Activated CD8-positive, alpha-beta memory T cell treated with anti-CD3 and anti-CD28 coated beads, Interleukin-2, amount 10 ng/mL, durations not matched to agents 7 days and 5 days (primary cell): ENCODE measurements around the gene SPP2. TPM values are rescaled to one million over a fixed set of nuclear protein-coding genes. Genes with fewer than 3 reads are reported as not detected.

Source experiments
- ATAC-seq: fragments of 150-1000 bp; cut with Tn5 transposase; one replicate; pipeline ENCODE4 v1.10.0; 2021; ENCODE audit warnings: moderate library complexity
- CTCF ChIA-PET: fragments of 350-600 bp; sonication (Branson Sonifier 250); formaldehyde crosslinking; loops from one replicate; lab custom pipeline; 2021; ENCODE audit warnings: antibody characterized with exemption; lab: Charles Lee
- DNase-seq: peaks from one replicate; pipeline ENCODE4 v3.0.0-alpha.2; 2020
- H3K27ac Mint-ChIP-seq: one replicate; pipeline ENCODE4 v1.8.0; 2021; ENCODE audit warnings: mild to moderate bottlenecking, mixed read lengths
- H3K27me3 Mint-ChIP-seq: one replicate; pipeline ENCODE4 v1.8.0; 2021; ENCODE audit warnings: mixed read lengths
- H3K36me3 Mint-ChIP-seq: one replicate; pipeline ENCODE4 v1.8.0; 2021; ENCODE audit warnings: mild to moderate bottlenecking, mixed read lengths
- H3K4me1 Mint-ChIP-seq: one replicate; pipeline ENCODE4 v1.8.0; 2021; ENCODE audit warnings: mixed read lengths
- H3K4me3 Mint-ChIP-seq: one replicate; pipeline ENCODE4 v1.8.0; 2021; ENCODE audit warnings: mild to moderate bottlenecking, moderate library complexity, mixed read lengths
- H3K9me3 Mint-ChIP-seq: one replicate; pipeline ENCODE4 v1.8.0; 2022; ENCODE audit warnings: low read depth, mixed read lengths
- total RNA-seq, 2 experiments: library from RNA; stranded (reverse); gene quantifications; one replicate each; pipeline ENCODE4 v1.2.3, GENCODE V29; 2021

SPP2 gene, protein sequence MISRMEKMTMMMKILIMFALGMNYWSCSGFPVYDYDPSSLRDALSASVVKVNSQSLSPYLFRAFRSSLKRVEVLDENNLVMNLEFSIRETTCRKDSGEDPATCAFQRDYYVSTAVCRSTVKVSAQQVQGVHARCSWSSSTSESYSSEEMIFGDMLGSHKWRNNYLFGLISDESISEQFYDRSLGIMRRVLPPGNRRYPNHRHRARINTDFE
- not detected for total RNA-seq

DNA sequence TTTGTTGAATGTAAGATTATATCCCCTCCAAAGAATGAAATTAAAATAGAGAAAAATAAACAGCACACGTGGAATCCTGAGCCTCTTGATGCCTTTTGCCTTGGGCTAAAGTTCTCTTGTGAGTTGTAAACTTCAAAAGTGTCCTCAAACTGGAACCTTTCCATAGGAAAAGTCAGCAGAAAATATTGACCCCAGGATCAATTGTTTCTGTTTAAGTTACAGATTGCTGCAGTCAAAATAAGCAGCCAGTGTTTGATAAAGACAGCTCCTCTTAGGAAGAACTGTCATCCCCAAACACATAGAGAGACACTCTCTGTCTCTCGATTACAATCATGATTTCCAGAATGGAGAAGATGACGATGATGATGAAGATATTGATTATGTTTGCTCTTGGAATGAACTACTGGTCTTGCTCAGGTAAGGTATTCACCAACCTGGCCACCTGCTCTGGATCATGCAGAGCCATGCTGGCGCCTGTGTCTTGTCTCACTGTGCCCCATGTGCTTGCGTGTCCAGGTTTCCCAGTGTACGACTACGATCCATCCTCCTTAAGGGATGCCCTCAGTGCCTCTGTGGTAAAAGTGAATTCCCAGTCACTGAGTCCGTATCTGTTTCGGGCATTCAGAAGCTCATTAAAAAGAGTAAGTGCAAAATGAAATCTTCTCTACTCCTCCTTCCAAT is at the start of gene SPP2:
TSS of gene SPP2 (plus strand) at position 248 of the 681 bp plus-strand sequence. CDS start at position 333, 85 bp downstream.
- peaks cover 2% of the 10 kb centered on the region for H3K9me3 Mint-ChIP-seq
- no peaks in the 10 kb centered on the region for H3K36me3 Mint-ChIP-seq
- ATAC-seq (no peak), DNase-seq (no peak)
- CTCF ChIA-PET, result interaction anchor here (0.7 kb wide), 1 partner anchor 18 kb away, joined by 3 read pairs; no protein-coding TSS in a partner anchor
- H3K4me1 Mint-ChIP-seq, result no peaks in the 10 kb centered on the region
- peaks cover 25% of the 10 kb centered on the region for H3K27me3 Mint-ChIP-seq
- H3K27ac Mint-ChIP-seq, result no peak within 1 kb of the TSS
- H3K4me3 Mint-ChIP-seq, result no peak within 1 kb of the TSS

DNA sequence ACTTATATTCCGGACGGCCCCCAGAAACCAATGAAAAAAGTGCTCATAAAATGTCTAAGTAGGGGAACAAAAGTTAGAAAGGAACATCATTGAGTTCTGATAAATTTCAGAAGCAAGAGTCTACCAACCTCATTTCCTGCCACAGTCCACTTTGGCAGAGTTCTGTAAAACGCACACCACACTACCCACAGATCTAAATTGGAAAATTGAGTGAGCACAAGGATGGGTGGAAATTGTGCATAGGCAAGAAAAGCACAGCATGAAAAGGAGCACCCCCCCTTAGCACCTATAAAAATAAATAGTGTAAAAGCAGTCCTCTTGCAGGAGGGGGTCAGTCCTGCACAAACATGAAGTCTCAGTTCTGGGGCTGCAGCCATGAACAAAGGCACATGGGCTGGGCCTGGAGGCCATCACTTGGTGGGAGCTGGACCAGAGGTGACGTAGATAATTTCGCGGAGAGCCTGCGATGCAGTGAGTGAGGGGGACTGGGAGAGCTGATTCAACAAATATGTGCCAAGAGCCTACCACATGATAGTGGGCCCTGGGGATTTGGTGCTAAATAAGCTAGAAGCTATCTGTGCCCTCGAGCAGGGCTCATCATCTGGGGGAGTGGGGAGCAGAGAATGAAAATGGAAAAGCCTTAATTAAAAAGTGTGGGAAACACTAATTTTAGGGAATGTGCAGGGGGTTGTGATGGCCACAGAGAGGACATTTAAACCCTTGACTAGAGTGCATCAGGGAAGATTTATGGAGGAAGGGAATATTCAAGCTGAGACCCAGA is 48.9 kb upstream of the SPP2 start:
- CTCF ChIA-PET, result no interaction called here
- Mint-ChIP-seq H3K4me1 (peaks cover 50% of the 10 kb centered on the region), H3K27ac (peak overlapping the region; percentile 75), H3K36me3 (no peaks in the 10 kb centered on the region), H3K9me3 (no peaks in the 10 kb centered on the region), H3K4me3 (peak overlapping the region; percentile 34), H3K27me3 (peaks cover 32% of the 10 kb centered on the region)
- ATAC-seq, result peak; percentile 66
- peak; percentile 62 for DNase-seq

DNA sequence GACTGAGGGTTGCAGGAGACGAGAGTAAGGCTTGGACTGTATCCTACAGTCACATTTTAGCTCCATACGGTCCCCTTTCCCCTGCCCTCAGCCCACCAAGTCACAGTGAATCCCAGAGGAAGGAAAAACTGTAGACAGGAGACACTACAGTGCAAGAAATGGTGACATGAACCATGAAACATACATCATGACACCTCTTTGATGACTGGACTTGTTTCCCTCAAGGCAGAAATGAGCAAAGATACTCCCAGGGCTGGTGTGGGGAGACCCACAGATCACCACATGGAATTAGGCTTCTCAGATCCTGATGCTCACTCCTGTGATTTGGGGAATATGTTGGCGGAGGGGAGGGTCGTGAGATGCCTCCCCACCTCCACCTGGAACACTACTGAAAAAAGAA is 48.2 kb upstream of the SPP2 start:
- ATAC-seq (no peak), DNase-seq (no peak)
- Mint-ChIP-seq H3K9me3 (no peaks in the 10 kb centered on the region), H3K27me3 (peaks cover 34% of the 10 kb centered on the region), H3K4me1 (peaks cover 48% of the 10 kb centered on the region), H3K36me3 (no peaks in the 10 kb centered on the region), H3K4me3 (no peak overlapping the region), H3K27ac (no peak overlapping the region)
- CTCF ChIA-PET, result no interaction called here

DNA sequence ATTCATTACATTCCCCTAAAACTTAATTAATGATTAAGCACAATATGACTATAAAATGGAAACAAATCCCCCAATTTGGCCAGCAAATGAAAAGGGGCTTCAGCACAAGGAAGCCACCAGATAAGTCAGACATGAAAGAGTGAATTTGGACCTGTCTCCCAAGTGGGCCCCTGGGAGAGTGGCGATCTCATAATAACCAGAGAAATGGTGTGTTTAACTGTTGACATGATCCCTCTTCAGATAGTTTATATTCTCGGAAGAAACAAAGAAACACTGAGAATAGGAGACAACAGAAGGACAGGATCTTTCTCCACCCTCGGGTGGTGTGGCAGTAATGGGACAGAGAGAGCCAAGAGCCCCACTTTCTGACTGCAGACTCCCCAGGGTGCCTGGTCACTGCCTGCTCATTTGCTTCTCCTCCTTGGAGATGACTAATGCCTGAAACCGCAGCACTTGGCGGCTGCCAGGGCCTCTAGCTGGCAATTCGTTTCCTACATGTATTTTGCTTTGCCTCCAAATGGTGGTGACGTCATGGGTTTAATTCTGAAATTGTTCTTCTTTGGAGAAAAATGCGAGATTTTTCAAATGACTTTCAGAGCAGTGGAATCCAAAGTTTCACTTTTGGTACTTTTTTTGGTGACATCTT is 46.4 kb upstream of the SPP2 start:
- ATAC-seq, result no peak
- H3K4me1 Mint-ChIP-seq, result peaks cover 34% of the 10 kb centered on the region
- DNase-seq, result no peak
- CTCF ChIA-PET, result interaction anchor here (1.0 kb wide), 1 partner anchor 11 kb away, joined by 3 read pairs; no protein-coding TSS in a partner anchor
- H3K27me3 Mint-ChIP-seq, result peaks cover 38% of the 10 kb centered on the region
- no peak overlapping the region for H3K27ac Mint-ChIP-seq
- H3K36me3 Mint-ChIP-seq, result no peaks in the 10 kb centered on the region
- H3K9me3 Mint-ChIP-seq, result no peaks in the 10 kb centered on the region
- no peak overlapping the region for H3K4me3 Mint-ChIP-seq

DNA sequence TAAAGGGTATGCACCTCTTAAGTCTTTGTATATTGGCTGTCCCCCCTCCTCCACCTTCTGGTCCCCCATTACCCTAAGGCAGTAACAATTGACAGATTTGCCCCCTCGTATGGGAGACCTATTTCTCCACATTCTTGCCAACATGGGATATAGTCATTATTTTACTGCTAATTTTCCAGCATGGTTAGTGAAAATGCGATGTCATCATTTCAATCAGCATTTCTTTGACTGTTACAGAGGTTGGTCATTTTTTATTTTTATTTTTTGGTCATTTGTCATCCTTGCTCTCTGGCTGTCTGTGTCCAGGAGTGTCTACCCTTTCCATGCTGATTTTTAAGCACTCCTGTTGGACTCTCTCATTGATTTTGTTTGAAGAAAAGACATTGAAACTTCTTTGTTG is 45.4 kb upstream of the SPP2 start:
- no peaks in the 10 kb centered on the region for H3K36me3 Mint-ChIP-seq
- CTCF ChIA-PET, result no interaction called here

DNA sequence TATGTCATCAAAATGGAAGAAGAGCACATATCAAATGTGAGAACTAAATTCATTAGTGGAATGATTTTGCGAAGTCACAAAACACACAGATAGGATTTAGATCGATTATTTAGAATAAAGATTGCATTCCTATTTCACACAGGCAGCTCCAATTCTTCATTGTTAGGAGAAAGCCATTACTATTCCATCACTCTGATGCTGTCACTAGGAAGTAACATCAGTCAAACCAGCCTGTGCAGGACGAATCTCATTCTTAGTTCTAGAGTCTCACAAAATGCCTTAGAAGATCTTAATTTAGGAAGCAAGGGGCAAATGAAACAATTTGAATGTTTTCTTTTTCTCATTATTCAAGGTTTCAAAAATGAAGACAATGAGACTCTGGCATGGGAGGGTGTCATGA is 44.0 kb upstream of the SPP2 start:
- Mint-ChIP-seq H3K27me3 (peaks cover 45% of the 10 kb centered on the region), H3K27ac (no peak overlapping the region), H3K4me1 (peaks cover 17% of the 10 kb centered on the region), H3K36me3 (peaks cover 1% of the 10 kb centered on the region), H3K9me3 (no peaks in the 10 kb centered on the region), H3K4me3 (no peak overlapping the region)
- CTCF ChIA-PET, result interaction anchor here (1.0 kb wide), 1 partner anchor 16 kb away, joined by 3 read pairs; no protein-coding TSS in a partner anchor
- ATAC-seq, result no peak
- no peak for DNase-seq

More for the DNA sequence above, 45.4 kb upstream of the SPP2 start:
- Mint-ChIP-seq H3K4me1 (peaks cover 29% of the 10 kb centered on the region), H3K9me3 (no peaks in the 10 kb centered on the region), H3K4me3 (no peak overlapping the region), H3K27me3 (peaks cover 44% of the 10 kb centered on the region), H3K27ac (no peak overlapping the region)
- DNase-seq (no peak), ATAC-seq (no peak)

DNA sequence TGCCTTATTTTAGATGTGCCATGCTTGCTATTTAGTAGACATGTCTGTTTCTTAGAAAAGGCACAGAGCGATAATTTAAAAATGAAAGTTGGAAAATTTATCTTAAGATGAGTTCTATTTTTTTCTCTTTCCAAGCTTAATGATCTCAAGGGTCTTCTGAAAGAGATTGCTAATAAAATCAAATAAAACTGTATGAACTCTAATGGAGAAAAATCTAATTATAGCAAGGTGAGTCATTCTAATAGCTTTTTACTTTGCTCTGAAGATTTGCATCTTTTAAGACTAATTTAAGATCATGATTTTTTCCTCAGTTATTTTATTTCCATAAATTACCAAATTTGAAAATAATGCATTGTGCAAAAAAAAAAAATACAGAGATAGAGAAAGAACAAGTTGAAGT is 36.1 kb upstream of the SPP2 start:
- Mint-ChIP-seq H3K27me3 (peaks cover 19% of the 10 kb centered on the region), H3K4me1 (peaks cover 2% of the 10 kb centered on the region), H3K36me3 (peaks cover 5% of the 10 kb centered on the region), H3K9me3 (no peaks in the 10 kb centered on the region), H3K4me3 (no peak overlapping the region), H3K27ac (no peak overlapping the region)
- no peak for DNase-seq
- CTCF ChIA-PET, result interaction anchor here (1.3 kb wide), 1 partner anchor 24 kb away, joined by 5 read pairs; no protein-coding TSS in a partner anchor
- no peak for ATAC-seq

DNA sequence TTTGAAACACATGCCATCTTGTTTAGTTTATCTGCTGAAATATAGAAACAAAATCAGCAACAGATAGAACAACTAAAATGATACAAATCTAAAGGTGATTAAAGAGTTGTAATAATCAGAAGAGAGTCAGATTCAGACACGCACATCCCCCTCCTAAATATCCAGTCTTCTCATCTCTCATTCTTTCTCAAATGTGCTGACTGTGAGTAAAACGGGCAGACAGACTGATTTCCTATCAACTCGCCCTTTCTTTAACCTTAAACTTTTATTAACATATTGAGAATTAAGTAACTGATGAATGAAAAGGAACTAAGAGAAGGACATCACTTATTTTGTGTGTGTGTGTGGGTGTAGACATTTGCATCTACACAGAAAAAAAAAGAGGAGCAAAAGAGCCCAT is 34.6 kb upstream of the SPP2 start:
- CTCF ChIA-PET, result no interaction called here
- peaks cover 14% of the 10 kb centered on the region for H3K27me3 Mint-ChIP-seq
- H3K4me1 Mint-ChIP-seq, result peaks cover 2% of the 10 kb centered on the region
- H3K27ac Mint-ChIP-seq, result no peak overlapping the region
- ATAC-seq (no peak), DNase-seq (no peak)
- peaks cover 5% of the 10 kb centered on the region for H3K36me3 Mint-ChIP-seq
- H3K4me3 Mint-ChIP-seq, result no peak overlapping the region
- H3K9me3 Mint-ChIP-seq, result no peaks in the 10 kb centered on the region

DNA sequence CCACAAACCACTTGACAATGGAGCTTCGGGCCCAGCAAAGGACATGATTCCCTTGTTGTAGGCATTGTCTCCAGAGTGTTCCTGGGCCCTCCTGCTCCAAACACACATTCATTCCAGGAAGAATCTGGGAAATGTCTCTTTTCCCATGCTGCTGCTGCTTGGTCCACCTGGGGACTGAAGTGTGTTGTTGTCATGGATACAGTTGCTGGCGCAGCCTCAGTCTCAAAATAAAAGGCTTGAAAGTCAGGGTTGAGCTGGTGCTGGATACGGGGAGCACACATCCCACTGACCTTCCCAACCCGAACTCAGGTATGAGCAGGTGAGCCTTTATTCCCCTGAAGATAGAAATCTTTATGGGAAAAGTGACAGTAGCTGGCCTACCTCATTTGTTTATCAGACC is 30.6 kb upstream of the SPP2 start:
- no peak overlapping the region for H3K27ac Mint-ChIP-seq
- ATAC-seq, result no peak
- H3K27me3 Mint-ChIP-seq, result peaks cover 7% of the 10 kb centered on the region
- H3K4me3 Mint-ChIP-seq, result no peak overlapping the region
- CTCF ChIA-PET, result interaction anchor here (1.2 kb wide), 1 partner anchor 8 kb away, joined by 3 read pairs; no protein-coding TSS in a partner anchor
- no peaks in the 10 kb centered on the region for H3K4me1 Mint-ChIP-seq
- peaks cover 2% of the 10 kb centered on the region for H3K9me3 Mint-ChIP-seq
- H3K36me3 Mint-ChIP-seq, result peaks cover 1% of the 10 kb centered on the region
- no peak for DNase-seq

DNA sequence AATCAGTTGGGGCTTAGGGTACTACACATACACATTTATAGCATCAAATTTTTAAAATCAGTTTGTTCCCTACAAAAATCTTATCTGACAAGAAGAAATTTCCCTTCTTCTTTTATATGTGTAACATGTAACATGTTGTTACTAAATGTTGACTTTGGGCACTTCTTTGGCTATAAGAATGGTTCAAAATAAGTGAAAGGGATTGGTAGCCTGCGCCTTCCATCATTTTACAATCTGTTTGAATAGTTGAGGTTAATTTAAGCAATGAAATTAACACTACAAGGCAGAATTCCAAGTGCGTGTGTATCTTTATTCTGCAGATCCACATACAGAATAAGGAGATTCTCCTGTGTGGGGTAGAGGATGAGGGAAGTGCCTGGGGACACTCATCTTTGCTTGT is 30.2 kb upstream of the SPP2 start:
- peaks cover 6% of the 10 kb centered on the region for H3K27me3 Mint-ChIP-seq
- CTCF ChIA-PET, result interaction anchor here (1.2 kb wide), 1 partner anchor 8 kb away, joined by 3 read pairs; no protein-coding TSS in a partner anchor
- ATAC-seq, result no peak
- peaks cover 3% of the 10 kb centered on the region for H3K4me1 Mint-ChIP-seq
- no peak overlapping the region for H3K27ac Mint-ChIP-seq
- H3K4me3 Mint-ChIP-seq, result no peak overlapping the region
- no peak for DNase-seq
- peaks cover under 1% of the 10 kb centered on the region for H3K36me3 Mint-ChIP-seq
- H3K9me3 Mint-ChIP-seq, result peaks cover 2% of the 10 kb centered on the region

DNA sequence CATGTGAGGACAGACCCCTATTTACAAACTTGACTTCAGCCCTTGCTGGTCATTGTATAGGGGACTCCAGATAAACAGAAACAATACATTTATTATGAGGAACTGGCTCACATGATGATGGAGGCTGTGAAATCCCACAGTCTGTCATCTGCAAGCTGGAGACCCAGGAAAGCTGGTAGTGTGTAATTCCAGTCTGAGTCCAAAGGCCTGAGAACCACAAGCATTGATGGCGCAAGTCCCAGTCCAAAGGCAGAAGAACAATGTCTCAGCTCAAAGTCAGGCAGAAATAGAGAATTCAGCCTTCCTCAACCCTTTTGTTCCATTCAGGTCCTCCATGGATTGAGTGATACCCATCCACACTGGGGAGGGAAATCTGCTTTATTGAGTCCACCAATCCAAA is 28.1 kb upstream of the SPP2 start:
- H3K9me3 Mint-ChIP-seq, result peaks cover 2% of the 10 kb centered on the region
- CTCF ChIA-PET, result interaction anchor here (1.5 kb wide), 1 partner anchor 10 kb away, joined by 3 read pairs; no protein-coding TSS in a partner anchor
- no peak overlapping the region for H3K4me3 Mint-ChIP-seq
- DNase-seq (no peak), ATAC-seq (no peak)
- H3K36me3 Mint-ChIP-seq, result no peaks in the 10 kb centered on the region
- no peak overlapping the region for H3K27ac Mint-ChIP-seq
- peaks cover 3% of the 10 kb centered on the region for H3K27me3 Mint-ChIP-seq
- H3K4me1 Mint-ChIP-seq, result peaks cover 23% of the 10 kb centered on the region

DNA sequence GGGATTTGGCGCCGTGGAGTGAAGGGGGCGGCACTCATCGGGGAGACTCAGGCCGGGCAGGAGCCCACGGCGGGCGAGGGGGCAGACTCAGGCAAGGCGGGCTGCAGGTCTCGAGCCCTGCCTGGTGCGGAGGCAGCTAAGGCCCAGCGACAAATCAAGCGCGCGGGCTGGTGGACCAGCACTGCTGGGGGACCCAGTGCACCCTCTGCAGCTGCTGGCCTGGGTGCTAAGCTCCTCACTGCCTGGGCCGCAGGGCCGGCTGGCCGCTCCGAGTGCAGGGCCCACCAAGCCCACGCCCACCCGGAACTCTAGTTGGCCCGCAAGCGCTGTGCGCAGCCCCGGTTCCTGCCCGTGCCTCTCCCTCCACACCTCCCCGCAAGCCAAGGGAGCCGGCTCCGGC is 26.2 kb upstream of the SPP2 start:
- Mint-ChIP-seq H3K27ac (no peak overlapping the region), H3K9me3 (peaks cover 4% of the 10 kb centered on the region), H3K4me3 (no peak overlapping the region), H3K36me3 (peaks cover 5% of the 10 kb centered on the region), H3K4me1 (peaks cover 31% of the 10 kb centered on the region), H3K27me3 (peaks cover 3% of the 10 kb centered on the region)
- ATAC-seq, result no peak
- DNase-seq, result no peak
- CTCF ChIA-PET, result interaction anchor here (1.5 kb wide), 1 partner anchor 9 kb away, joined by 3 read pairs; no protein-coding TSS in a partner anchor

DNA sequence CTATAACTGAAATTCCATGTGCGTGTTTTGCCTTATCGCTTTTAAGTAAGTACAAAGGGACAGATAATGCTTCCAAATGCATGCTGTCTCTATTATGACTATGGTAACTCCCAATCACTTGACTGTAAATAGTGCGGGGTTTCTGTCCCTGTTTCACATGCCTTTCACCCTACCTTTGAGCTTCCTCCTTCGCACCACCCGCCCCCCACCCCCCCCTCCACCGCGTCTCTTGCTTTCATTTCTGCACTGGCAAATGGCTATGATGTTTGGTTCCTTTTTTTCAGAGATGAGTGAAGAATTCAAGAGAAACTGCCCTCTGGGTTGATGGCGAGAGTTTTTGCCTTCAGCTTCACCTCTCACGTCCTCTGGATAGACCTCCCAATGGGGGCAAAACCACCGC is 25.0 kb upstream of the SPP2 start:
- peak overlapping the region; percentile 76 for H3K27ac Mint-ChIP-seq
- no peak for DNase-seq

More for the DNA sequence above, 25.0 kb upstream of the SPP2 start:
- H3K4me3 Mint-ChIP-seq, result peak overlapping the region; percentile 63
- ATAC-seq, result peak; percentile 70
- peaks cover 3% of the 10 kb centered on the region for H3K27me3 Mint-ChIP-seq
- H3K9me3 Mint-ChIP-seq, result peaks cover 4% of the 10 kb centered on the region
- CTCF ChIA-PET, result interaction anchor here (1.3 to 1.5 kb wide), 2 partner anchors 8 to 520 kb away, joined by 3 read pairs; no protein-coding TSS in a partner anchor
- H3K36me3 Mint-ChIP-seq, result peaks cover 5% of the 10 kb centered on the region
- peaks cover 31% of the 10 kb centered on the region for H3K4me1 Mint-ChIP-seq
